A549 (cell line): ENCODE data around the gene IMPDH2. TPM values are rescaled to one million over a fixed set of nuclear protein-coding genes. Genes with fewer than 3 reads are reported as not detected.

ENCODE experiments used
- polyA plus RNA-seq, 4 experiments: library from polyadenylated mRNA; depleted of rRNA in 3 of 4; stranded (reverse); fragments of >200 nt; fragmentation: RNase III in 1 of 4; extraction: RNeasy Plus Mini Kit Qiagen cat#74134 plus additional on column Dnase treatment in 1 of 4; gene quantifications; 2 replicates in 3 of 4; 3 replicates in 1 of 4; pipeline ENCODE4 v1.2.3, GENCODE V29; 2011 to 2017
- small RNA-seq, 6 experiments: library from RNA; depleted of rRNA; stranded (forward); fragments of <200 nt; gene quantifications; one replicate each; pipeline ENCODE3, GENCODE V24; 2012

Gene IMPDH2
- polyA plus RNA-seq, 2 of the 4 experiments (the other 2 are of a cell fraction), result 175 to 212 TPM

Small RNA genes within 50 kb of the gene (small RNA-seq; reads per million reads assigned to genes)
- 1,750 to 23,745 (median 11,470) reads per million in 6 experiments for gene MIR191
- 163 to 6,831 (median 4,475) reads per million in 6 experiments for gene MIR425

Other genes starting within 250 kb of the IMPDH2 start
- 15.3 and 16.2 TPM in 2 replicates for gene PRKAR2A, start 181.5 kb downstream of the IMPDH2 start, polyA plus RNA-seq (2011; rRNA removed)
- 17.2 to 18.8 TPM (median 18.4 TPM) in 3 replicates for gene PRKAR2A, start 181.5 kb downstream of the IMPDH2 start, polyA plus RNA-seq (2017; fragmentation: RNase III; extraction: RNeasy Plus Mini Kit Qiagen cat#74134 plus additional on column Dnase treatment)
- 22.0 and 22.4 TPM in 2 replicates for gene SLC25A20, start 130.5 kb downstream of the IMPDH2 start, polyA plus RNA-seq (2011; rRNA removed)
- gene SLC25A20, start 130.5 kb downstream of the IMPDH2 start, polyA plus RNA-seq (2017; fragmentation: RNase III; extraction: RNeasy Plus Mini Kit Qiagen cat#74134 plus additional on column Dnase treatment), result 13.1 to 14.3 TPM (median 13.5 TPM) in 3 replicates
- 88.8 and 90.7 TPM in 2 replicates for gene ARIH2, start 110.6 kb downstream of the IMPDH2 start, polyA plus RNA-seq (2011; rRNA removed)
- 52.4 to 55.1 TPM (median 54.6 TPM) in 3 replicates for gene ARIH2, start 110.6 kb downstream of the IMPDH2 start, polyA plus RNA-seq (2017; fragmentation: RNase III; extraction: RNeasy Plus Mini Kit Qiagen cat#74134 plus additional on column Dnase treatment)
- 16.4 and 18.9 TPM in 2 replicates for gene P4HTM, start 39.2 kb downstream of the IMPDH2 start, polyA plus RNA-seq (2011; rRNA removed)
- gene P4HTM, start 39.2 kb downstream of the IMPDH2 start, polyA plus RNA-seq (2017; fragmentation: RNase III; extraction: RNeasy Plus Mini Kit Qiagen cat#74134 plus additional on column Dnase treatment), result 12.1 to 14.4 TPM (median 13.8 TPM) in 3 replicates
- gene WDR6, start 22.0 kb downstream of the IMPDH2 start, polyA plus RNA-seq (2011; rRNA removed), result 64.2 and 80.5 TPM in 2 replicates
- 97.6 to 106 TPM (median 99.6 TPM) in 3 replicates for gene WDR6, start 22.0 kb downstream of the IMPDH2 start, polyA plus RNA-seq (2017; fragmentation: RNase III; extraction: RNeasy Plus Mini Kit Qiagen cat#74134 plus additional on column Dnase treatment)
- gene DALRD3, start 10.8 kb downstream of the IMPDH2 start, polyA plus RNA-seq (2011; rRNA removed), result 35.8 and 47.1 TPM in 2 replicates
- 20.1 to 21.4 TPM (median 20.5 TPM) in 3 replicates for gene DALRD3, start 10.8 kb downstream of the IMPDH2 start, polyA plus RNA-seq (2017; fragmentation: RNase III; extraction: RNeasy Plus Mini Kit Qiagen cat#74134 plus additional on column Dnase treatment)
- gene NDUFAF3, start 7.3 kb downstream of the IMPDH2 start, polyA plus RNA-seq (2011; rRNA removed), result 44.3 and 46.5 TPM in 2 replicates
- 68.1 to 76.9 TPM (median 71.4 TPM) in 3 replicates for gene NDUFAF3, start 7.3 kb downstream of the IMPDH2 start, polyA plus RNA-seq (2017; fragmentation: RNase III; extraction: RNeasy Plus Mini Kit Qiagen cat#74134 plus additional on column Dnase treatment)
- 53.8 and 76.2 TPM in 2 replicates for gene QRICH1, start 64.7 kb upstream of the IMPDH2 start, polyA plus RNA-seq (2011; rRNA removed)
- 40.4 to 47.9 TPM (median 43.6 TPM) in 3 replicates for gene QRICH1, start 64.7 kb upstream of the IMPDH2 start, polyA plus RNA-seq (2017; fragmentation: RNase III; extraction: RNeasy Plus Mini Kit Qiagen cat#74134 plus additional on column Dnase treatment)
- 118 and 196 TPM in 2 replicates for gene QARS1, start 75.4 kb upstream of the IMPDH2 start, polyA plus RNA-seq (2011; rRNA removed)
- gene QARS1, start 75.4 kb upstream of the IMPDH2 start, polyA plus RNA-seq (2017; fragmentation: RNase III; extraction: RNeasy Plus Mini Kit Qiagen cat#74134 plus additional on column Dnase treatment), result 157 to 166 TPM (median 164 TPM) in 3 replicates
- 28.8 and 30.5 TPM in 2 replicates for gene USP19, start 91.4 kb upstream of the IMPDH2 start, polyA plus RNA-seq (2011; rRNA removed)
- 20.1 to 21.6 TPM (median 21.2 TPM) in 3 replicates for gene USP19, start 91.4 kb upstream of the IMPDH2 start, polyA plus RNA-seq (2017; fragmentation: RNase III; extraction: RNeasy Plus Mini Kit Qiagen cat#74134 plus additional on column Dnase treatment)
- 146 and 238 TPM in 2 replicates for gene LAMB2, start 103.7 kb upstream of the IMPDH2 start, polyA plus RNA-seq (2011; rRNA removed)
- 74.5 to 95.5 TPM (median 87.3 TPM) in 3 replicates for gene LAMB2, start 103.7 kb upstream of the IMPDH2 start, polyA plus RNA-seq (2017; fragmentation: RNase III; extraction: RNeasy Plus Mini Kit Qiagen cat#74134 plus additional on column Dnase treatment)
- 13.4 and 15.9 TPM in 2 replicates for gene CCDC71, start 136.9 kb upstream of the IMPDH2 start, polyA plus RNA-seq (2011; rRNA removed)
- 8.1 to 10.0 TPM (median 9.6 TPM) in 3 replicates for gene CCDC71, start 136.9 kb upstream of the IMPDH2 start, polyA plus RNA-seq (2017; fragmentation: RNase III; extraction: RNeasy Plus Mini Kit Qiagen cat#74134 plus additional on column Dnase treatment)
- 6.7 and 7.4 TPM in 2 replicates for gene KLHDC8B, start 142.2 kb upstream of the IMPDH2 start, polyA plus RNA-seq (2011; rRNA removed)
- gene KLHDC8B, start 142.2 kb upstream of the IMPDH2 start, polyA plus RNA-seq (2017; fragmentation: RNase III; extraction: RNeasy Plus Mini Kit Qiagen cat#74134 plus additional on column Dnase treatment), result 7.0 to 9.9 TPM (median 8.9 TPM) in 3 replicates
- gene C3orf62, start 247.8 kb upstream of the IMPDH2 start, polyA plus RNA-seq (2011; rRNA removed), result 1.9 and 2.0 TPM in 2 replicates
- 1.5 to 2.0 TPM (median 1.7 TPM) in 3 replicates for gene C3orf62, start 247.8 kb upstream of the IMPDH2 start, polyA plus RNA-seq (2017; fragmentation: RNase III; extraction: RNeasy Plus Mini Kit Qiagen cat#74134 plus additional on column Dnase treatment)